HG03025 (cell line): ENCODE results near the gene RNPS1.

Experiments
- ATAC-seq: cut with Tn5 transposase; IDR thresholded peaks from one replicate; pipeline ENCODE4 v1.9.1; 2021; ENCODE audit warnings: mild to moderate bottlenecking, moderate library complexity; ENCODE audit not compliant: unreplicated experiment, low FRiP score

Gene RNPS1

GRCh38 chr16:2223942-2224486 lies 43.9 kb downstream of the RNPS1 start:
- peak; percentile 9 for ATAC-seq

GRCh38 chr16:2223221-2223941 lies 44.5 kb downstream of the RNPS1 start, which contains the start of gene E4F1:
Gene E4F1 (plus strand): TSS chr16:2223591. CDS start chr16:2223614, 23 bp downstream.
- peak; percentile 87 for ATAC-seq

- no peak for ATAC-seq
These were observed 51.6 kb downstream of the RNPS1 start for GRCh38 chr16:2216330-2216729.

- peak; percentile 80 for ATAC-seq
These were observed 53.3 kb downstream of the RNPS1 start, which contains the start of gene PGP for GRCh38 chr16:2214719-2214968. Gene PGP (minus strand): TSS chr16:2214840. CDS start chr16:2214777, 63 bp downstream.

GRCh38 chr16:2213817-2214718 lies 53.9 kb downstream of the RNPS1 start:
- ATAC-seq = peak; percentile 22

- ATAC-seq = no peak
These were observed 55.3 kb downstream of the RNPS1 start for GRCh38 chr16:2212362-2213324.

GRCh38 chr16:2211923-2212347 lies 56.0 kb downstream of the RNPS1 start:
- ATAC-seq = no peak

- no peak for ATAC-seq
These were observed 57.2 kb downstream of the RNPS1 start, which contains the start of gene BRICD5 for GRCh38 chr16:2210386-2211365. Gene BRICD5 (minus strand): TSS chr16:2210863. CDS start chr16:2210833, 30 bp downstream.

- no peak for ATAC-seq
These were observed 58.0 kb downstream of the RNPS1 start for GRCh38 chr16:2210009-2210332.

GRCh38 chr16:2209258-2210008 lies 58.5 kb downstream of the RNPS1 start:
- no peak for ATAC-seq

GRCh38 chr16:2208772-2209171 lies 59.2 kb downstream of the RNPS1 start:
- no peak for ATAC-seq

GRCh38 chr16:2208308-2208707 lies 59.6 kb downstream of the RNPS1 start:
- ATAC-seq = no peak

GRCh38 chr16:2207872-2208271 lies 60.1 kb downstream of the RNPS1 start:
- ATAC-seq = no peak

GRCh38 chr16:2206780-2207433 lies 61.0 kb downstream of the RNPS1 start:
- ATAC-seq = no peak

- no peak for ATAC-seq
These were observed 61.5 kb downstream of the RNPS1 start for GRCh38 chr16:2206420-2206779.

- no peak for ATAC-seq
These were observed 62.0 kb downstream of the RNPS1 start for GRCh38 chr16:2205967-2206313.

GRCh38 chr16:2205104-2205966 lies 62.6 kb downstream of the RNPS1 start, which contains the start of gene MLST8:
Gene MLST8 (plus strand): TSS chr16:2205454. CDS start chr16:2206086, 632 bp downstream.
- peak; percentile 65 for ATAC-seq
